HG03159 (cell line): ENCODE measurements around the gene RNF157.

Experiments used
- ATAC-seq: cut with Tn5 transposase; IDR thresholded peaks from one replicate; pipeline ENCODE4 v1.9.1; 2021; ENCODE audit warnings: mild to moderate bottlenecking, moderate library complexity; ENCODE audit not compliant: unreplicated experiment

Gene RNF157

GRCh38 chr17:76163919-76164318 is 76.4 kb downstream of the RNF157 start:
- ATAC-seq, result no peak

DNA sequence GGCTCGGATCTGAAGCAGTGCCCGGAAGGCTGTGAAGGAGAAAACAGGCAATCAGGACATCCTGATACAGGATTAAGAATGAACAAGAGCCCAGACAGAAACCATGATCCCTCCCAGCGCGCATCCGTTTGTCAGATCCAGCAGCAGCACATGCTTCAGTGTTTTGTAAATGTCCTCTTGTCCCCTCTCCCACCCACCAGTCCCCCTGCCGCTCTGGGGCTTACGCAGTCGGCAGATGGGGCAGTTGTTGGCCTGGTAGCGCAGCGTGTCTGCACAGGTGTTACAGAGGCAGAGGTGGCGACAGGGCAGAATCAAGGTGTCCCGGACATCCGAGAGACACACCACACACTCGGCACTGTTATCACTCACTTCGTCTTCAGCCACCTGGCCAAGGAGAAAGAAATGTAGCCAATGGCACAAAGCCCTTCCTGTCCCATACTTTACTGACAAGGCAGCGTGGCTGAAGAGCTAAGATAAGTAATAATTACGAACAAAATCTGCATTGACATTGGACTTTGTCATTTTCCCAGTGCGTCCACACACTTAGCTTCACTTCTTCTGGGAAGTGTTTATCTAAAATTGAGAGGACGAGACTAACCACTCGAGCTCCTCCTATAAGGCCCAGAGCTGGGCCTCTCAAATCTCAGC is 78.5 kb downstream of the RNF157 start:
- no peak for ATAC-seq

- ATAC-seq, result no peak
These were observed 79.3 kb downstream of the RNF157 start for GRCh38 chr17:76160896-76161528.

DNA sequence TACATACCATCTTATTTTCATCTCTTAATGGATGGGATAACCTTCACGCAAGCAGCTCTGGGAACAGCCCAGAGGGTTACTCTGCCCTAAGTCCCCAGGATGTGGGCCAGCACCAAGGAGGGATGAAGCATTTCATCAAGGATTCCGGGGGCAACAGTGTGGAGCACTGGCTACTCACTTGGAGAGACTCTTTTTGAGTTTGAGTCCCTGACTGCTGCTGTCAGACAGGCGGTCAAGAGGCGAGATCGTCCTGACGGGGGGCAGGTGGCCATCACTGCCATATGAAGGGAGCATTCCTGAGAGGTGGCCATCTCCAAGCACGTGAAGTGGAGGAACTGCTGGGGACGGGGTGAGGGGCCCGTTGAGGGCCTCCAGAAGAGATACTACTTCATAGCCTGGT is 81.1 kb downstream of the RNF157 start:
- ATAC-seq, result no peak

DNA sequence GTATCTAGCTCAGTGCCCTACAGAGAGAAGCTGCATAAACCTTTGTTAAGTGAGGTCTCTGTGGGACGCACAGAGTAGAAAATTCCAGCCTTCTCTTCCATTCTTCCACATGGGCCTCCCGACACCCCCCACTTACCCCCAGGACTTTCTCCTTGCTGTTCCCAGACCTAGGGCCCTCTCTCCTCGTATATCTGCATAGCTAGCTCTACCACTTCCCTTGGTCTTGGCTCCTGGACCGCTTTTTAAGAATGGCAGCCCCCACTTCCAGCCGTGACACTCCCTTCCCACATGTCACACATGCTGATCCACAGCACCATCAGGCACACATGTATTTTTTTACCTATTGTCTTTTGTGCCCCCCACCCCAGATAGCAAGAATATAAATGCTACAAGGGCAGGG is 82.5 kb downstream of the RNF157 start:
- no peak for ATAC-seq

GRCh38 chr17:76156662-76156991 is 83.7 kb downstream of the RNF157 start:
- no peak for ATAC-seq

DNA sequence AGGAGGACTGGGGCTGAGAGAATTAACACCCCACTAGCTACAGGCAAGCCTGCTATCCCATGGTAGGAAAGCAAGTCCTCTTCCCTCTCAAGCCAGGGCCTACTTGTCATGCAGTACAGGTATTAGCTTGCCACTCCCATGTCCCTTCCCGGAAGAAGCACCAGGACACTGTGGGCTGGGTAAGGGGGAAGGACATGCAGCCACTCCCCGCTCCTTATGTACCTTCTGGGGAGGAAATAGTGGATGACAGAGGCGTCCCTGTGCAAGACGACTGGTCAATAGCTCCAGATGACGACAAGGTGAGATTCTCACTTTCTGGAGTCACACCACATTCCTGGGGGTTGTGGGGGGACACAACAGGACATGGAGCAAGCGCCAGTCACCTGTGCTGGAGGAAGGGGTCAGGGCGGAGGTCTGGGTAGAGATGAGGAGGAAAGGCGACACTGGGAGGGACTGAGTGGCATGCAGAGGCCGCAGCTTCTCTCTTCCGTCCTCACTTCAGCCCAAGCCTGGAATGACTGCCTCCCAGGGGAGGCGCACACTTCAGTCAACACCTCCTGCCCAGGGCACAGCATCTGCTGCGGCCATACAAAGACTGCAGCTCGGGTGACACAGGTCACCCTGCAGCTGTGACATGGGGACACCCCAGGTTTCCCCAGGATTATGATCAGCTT is 84.2 kb downstream of the RNF157 start:
- ATAC-seq, result no peak

- ATAC-seq, result no peak
These were observed 85.1 kb downstream of the RNF157 start for GRCh38 chr17:76154936-76155845.

GRCh38 chr17:76154292-76154691 is 86.0 kb downstream of the RNF157 start:
- ATAC-seq, result no peak

DNA sequence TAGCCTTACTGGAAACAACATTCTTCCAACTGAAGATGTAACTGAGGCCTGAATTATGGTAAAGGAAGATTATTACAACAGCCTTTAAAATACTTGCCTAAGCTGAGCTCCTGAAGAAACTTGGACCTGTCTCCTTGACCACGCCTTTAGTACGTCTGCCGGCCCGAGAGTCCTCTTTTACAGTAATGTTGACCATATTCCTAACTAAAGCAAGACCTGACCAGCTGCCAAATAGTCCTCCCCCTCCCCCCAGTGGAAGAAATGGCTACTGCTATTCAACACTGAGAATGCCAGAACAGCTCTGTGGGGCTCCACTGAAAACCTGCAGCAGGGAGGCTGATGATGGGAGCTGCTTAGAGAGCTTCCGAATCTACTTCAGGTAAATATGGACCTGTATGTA is 86.7 kb downstream of the RNF157 start:
- no peak for ATAC-seq

GRCh38 chr17:76153202-76153601 is 87.1 kb downstream of the RNF157 start:
- no peak for ATAC-seq

DNA sequence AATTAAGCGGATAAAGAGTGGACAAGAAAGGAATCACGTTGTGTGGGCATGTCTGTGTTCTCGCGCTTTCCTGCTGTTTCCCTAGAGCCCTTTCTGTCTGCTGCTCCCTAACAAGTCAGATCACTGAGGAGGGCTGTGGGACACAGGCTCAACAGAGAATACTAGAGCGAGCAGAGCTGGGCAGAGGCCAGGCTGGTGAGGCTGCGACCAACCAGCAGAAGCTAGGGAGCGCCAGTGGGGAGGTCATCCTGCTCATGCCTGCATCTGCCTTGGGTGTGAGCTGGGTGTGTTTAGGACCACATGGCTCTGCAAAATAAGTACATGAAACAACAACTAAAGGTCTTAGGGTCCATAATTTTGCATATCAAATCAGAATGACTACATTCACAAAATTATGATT is 87.7 kb downstream of the RNF157 start:
- ATAC-seq, result no peak

GRCh38 chr17:76151896-76152454 is 88.3 kb downstream of the RNF157 start:
- ATAC-seq, result no peak

- no peak for ATAC-seq
These were observed 89.3 kb downstream of the RNF157 start for GRCh38 chr17:76150712-76151622.

DNA sequence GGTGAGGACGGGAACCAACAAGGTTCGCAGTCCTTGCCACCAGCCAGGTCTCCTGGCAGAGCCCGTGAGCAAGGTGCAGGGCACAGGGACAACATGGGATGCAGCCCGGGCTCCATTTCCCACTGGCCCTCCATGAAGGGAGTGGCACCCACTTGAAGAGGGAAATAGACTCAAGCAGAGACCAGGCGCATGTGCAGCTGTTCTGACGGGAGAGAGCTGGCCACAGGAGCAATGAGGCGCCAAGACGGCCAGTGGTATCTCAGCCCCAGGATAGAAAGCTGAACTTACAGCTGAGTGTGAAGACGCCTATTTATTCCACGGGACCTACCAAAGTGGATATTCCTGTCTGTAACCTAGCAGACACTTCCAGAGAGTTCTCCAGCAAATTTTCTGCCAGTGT is 91.1 kb downstream of the RNF157 start:
- no peak for ATAC-seq

- ATAC-seq, result no peak
These were observed 92.3 kb downstream of the RNF157 start for GRCh38 chr17:76148015-76148326.

DNA sequence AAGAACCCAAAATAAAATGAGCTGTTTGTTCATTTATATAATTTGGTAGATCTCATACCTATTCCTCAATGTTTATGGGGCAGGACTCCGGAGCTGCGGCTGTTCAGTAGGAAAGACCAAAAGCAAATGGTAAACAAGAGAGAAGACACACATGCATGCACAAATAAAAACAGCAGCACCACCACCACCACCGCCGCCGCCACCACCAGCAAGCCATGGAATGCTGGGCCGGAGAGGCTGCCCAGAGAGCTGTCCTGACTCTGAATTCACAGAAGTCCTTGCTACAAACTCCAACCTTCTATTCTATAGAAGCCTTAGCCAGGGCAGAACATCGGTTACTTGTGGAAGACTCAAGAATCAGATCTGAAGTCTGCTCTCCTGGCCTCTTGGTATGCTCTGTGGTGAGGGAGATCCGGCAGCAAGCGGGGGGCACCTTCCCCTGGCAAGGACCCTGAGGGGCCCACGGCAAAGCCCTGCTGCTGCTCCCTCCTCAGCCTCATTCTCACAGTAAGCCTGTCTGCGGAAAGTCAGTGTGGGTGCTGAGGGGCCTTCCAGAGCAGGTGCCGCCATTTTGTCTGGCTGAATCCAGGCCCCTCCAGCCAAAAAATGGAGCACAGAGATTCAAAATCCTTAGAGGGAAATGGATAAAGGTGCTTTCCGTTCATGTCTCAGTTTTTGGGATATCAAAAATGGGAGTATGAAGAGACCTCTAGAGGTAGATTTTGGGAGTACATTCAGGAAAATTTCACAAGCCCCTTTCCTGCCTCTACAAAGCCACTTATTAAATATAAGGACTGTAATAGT is 92.9 kb downstream of the RNF157 start:
- no peak for ATAC-seq

- no peak for ATAC-seq
These were observed 94.0 kb downstream of the RNF157 start for GRCh38 chr17:76146053-76146851.
